Measurements from ENCODE around the gene MPV17.

DNA sequence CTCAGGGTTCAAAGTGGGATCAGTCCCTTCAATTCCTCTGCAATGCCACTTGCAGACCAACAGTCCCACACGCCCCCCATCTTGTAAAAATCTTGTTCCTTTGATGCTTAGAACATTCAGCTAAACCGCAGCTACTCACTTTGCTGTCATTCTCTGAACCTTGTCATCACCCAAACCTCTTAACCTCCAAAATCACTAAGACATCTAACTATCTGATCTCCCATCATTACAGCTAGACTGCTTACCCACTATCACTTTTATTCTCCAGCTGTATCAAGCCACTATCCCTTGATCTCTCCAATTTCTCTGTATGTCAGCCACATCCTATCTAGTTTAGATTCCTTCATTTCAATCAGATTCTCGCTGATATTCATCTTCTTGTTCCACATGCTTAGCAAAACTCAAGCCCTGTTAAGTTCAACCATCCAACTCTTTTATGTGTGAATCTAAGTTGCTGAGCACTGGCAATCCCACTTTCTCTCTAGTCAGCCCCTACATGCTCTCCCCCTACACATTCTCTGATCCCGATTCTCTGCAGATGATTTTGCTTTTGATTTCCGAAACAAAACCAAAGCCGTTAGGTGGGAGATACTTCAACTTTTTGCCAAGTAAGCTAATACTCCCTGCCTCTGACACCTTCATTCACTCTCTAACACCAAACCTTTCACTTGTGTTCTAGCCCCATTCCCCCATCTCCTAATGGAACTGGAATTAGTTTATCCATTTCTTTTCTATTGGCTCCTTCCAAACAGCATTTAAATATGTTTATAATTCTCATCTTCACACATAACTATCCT lies 29.1 kb upstream of the MPV17 start:
- TF ChIP-seq, protein P1, sequence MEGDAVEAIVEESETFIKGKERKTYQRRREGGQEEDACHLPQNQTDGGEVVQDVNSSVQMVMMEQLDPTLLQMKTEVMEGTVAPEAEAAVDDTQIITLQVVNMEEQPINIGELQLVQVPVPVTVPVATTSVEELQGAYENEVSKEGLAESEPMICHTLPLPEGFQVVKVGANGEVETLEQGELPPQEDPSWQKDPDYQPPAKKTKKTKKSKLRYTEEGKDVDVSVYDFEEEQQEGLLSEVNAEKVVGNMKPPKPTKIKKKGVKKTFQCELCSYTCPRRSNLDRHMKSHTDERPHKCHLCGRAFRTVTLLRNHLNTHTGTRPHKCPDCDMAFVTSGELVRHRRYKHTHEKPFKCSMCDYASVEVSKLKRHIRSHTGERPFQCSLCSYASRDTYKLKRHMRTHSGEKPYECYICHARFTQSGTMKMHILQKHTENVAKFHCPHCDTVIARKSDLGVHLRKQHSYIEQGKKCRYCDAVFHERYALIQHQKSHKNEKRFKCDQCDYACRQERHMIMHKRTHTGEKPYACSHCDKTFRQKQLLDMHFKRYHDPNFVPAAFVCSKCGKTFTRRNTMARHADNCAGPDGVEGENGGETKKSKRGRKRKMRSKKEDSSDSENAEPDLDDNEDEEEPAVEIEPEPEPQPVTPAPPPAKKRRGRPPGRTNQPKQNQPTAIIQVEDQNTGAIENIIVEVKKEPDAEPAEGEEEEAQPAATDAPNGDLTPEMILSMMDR (conservative IDR thresholded peaks at IDR 0.05 in 1 of 2, IDR thresholded peaks at IDR 0.05 in 1 of 2; ENCODE audit: low read depth in 1 of 2, low read length in 2 of 2), result no peak
- no peak for TF ChIP-seq EZH2 (IDR thresholded peaks at IDR 0.05; ENCODE audit: low read length, missing control alignments)

Measured in fibroblast of lung (primary cell).